ENCODE results near the gene GALNT1. TPM values are rescaled to one million over a fixed set of nuclear protein-coding genes. Genes with fewer than 3 reads are reported as not detected.

GALNT1 gene
- polyA plus RNA-seq, 4 donors: 18.4 to 178 (median 36.3) TPM

GRCh38 chr18:35753306-35753910 is 171.9 kb downstream of the GALNT1 start:
- H3K4me1 ChIP-seq (ENCODE audit: control insufficient read depth in 3 of 3, insufficient read depth in 2 of 3, low read depth in 1 of 3, low read length in 2 of 3): no peaks in the 10 kb centered on the region
- FAIRE-seq (no peak), DNase-seq (no peak)
- no peaks in the 10 kb centered on the region for H3K9me3 ChIP-seq (ENCODE audit: control insufficient read depth in 2 of 2, insufficient read depth in 1 of 2, low read depth in 1 of 2, low read length in 1 of 2)
- no peak overlapping the region for H3K4me3 ChIP-seq (ENCODE audit: low read depth in 1 of 3, low read length in 3 of 3)
- H3K27me3 ChIP-seq (ENCODE audit: control insufficient read depth in 3 of 3, insufficient read depth in 3 of 3, low read length in 3 of 3): peaks cover 0 to 3% (median 3%) of the 10 kb centered on the region in 3 donors
- no peaks in the 10 kb centered on the region for H3K36me3 ChIP-seq (ENCODE audit: control insufficient read depth in 3 of 3, insufficient read depth in 2 of 3, low read depth in 1 of 3, low read length in 3 of 3)
- no peak overlapping the region for H3K27ac ChIP-seq (ENCODE audit: low read depth in 1 of 3, low read length in 2 of 3)
- 77 to 89% (median 86%) methylated on average over 5 of the region's 5 CpGs for WGBS, 3 donors

- WGBS, 3 donors: 58 to 65% (median 60%) methylated on average over 4 of the region's 4 CpGs
- DNase-seq: no peak
- no peak for FAIRE-seq
- Histone ChIP-seq H3K4me3 (ENCODE audit: low read depth in 1 of 3, low read length in 3 of 3) (no peak overlapping the region), H3K36me3 (ENCODE audit: control insufficient read depth in 3 of 3, insufficient read depth in 2 of 3, low read depth in 1 of 3, low read length in 3 of 3) (no peaks in the 10 kb centered on the region), H3K27ac (ENCODE audit: low read depth in 1 of 3, low read length in 2 of 3) (no peak overlapping the region), H3K4me1 (ENCODE audit: control insufficient read depth in 3 of 3, insufficient read depth in 2 of 3, low read depth in 1 of 3, low read length in 2 of 3) (no peaks in the 10 kb centered on the region), H3K9me3 (ENCODE audit: control insufficient read depth in 2 of 2, insufficient read depth in 1 of 2, low read depth in 1 of 2, low read length in 1 of 2) (no peaks in the 10 kb centered on the region), H3K27me3 (ENCODE audit: control insufficient read depth in 3 of 3, insufficient read depth in 3 of 3, low read length in 3 of 3) (peaks cover 0 to 3% (median 3%) of the 10 kb centered on the region in 3 donors)
Measured at GRCh38 chr18:35754464-35754863, 172.9 kb downstream of the GALNT1 start.

GRCh38 chr18:35755369-35755768 is 173.8 kb downstream of the GALNT1 start:
- peaks cover 0 to 3% (median 3%) of the 10 kb centered on the region in 3 donors for H3K27me3 ChIP-seq (ENCODE audit: control insufficient read depth in 3 of 3, insufficient read depth in 3 of 3, low read length in 3 of 3)
- DNase-seq: no peak
- H3K9me3 ChIP-seq (ENCODE audit: control insufficient read depth in 2 of 2, insufficient read depth in 1 of 2, low read depth in 1 of 2, low read length in 1 of 2): no peaks in the 10 kb centered on the region

GRCh38 chr18:35756506-35757117 is 175.1 kb downstream of the GALNT1 start:
- FAIRE-seq (no peak), DNase-seq (peak; percentile 61)
- H3K27ac ChIP-seq (ENCODE audit: low read depth in 1 of 3, low read length in 2 of 3): no peak overlapping the region
- H3K9me3 ChIP-seq (ENCODE audit: control insufficient read depth in 2 of 2, insufficient read depth in 1 of 2, low read depth in 1 of 2, low read length in 1 of 2): no peaks in the 10 kb centered on the region
- no peaks in the 10 kb centered on the region for H3K36me3 ChIP-seq (ENCODE audit: control insufficient read depth in 3 of 3, insufficient read depth in 2 of 3, low read depth in 1 of 3, low read length in 3 of 3)
- no peak overlapping the region for H3K4me3 ChIP-seq (ENCODE audit: low read depth in 1 of 3, low read length in 3 of 3)
- 20 to 22% (median 21%) methylated on average over 5 of the region's 5 CpGs for WGBS, 3 donors
- no peaks in the 10 kb centered on the region for H3K4me1 ChIP-seq (ENCODE audit: control insufficient read depth in 3 of 3, insufficient read depth in 2 of 3, low read depth in 1 of 3, low read length in 2 of 3)
- peaks cover 0 to 3% (median 3%) of the 10 kb centered on the region in 3 donors for H3K27me3 ChIP-seq (ENCODE audit: control insufficient read depth in 3 of 3, insufficient read depth in 3 of 3, low read length in 3 of 3)

More at GRCh38 chr18:35755369-35755768, 173.8 kb downstream of the GALNT1 start:
- H3K27ac ChIP-seq (ENCODE audit: low read depth in 1 of 3, low read length in 2 of 3): no peak overlapping the region
- H3K4me3 ChIP-seq (ENCODE audit: low read depth in 1 of 3, low read length in 3 of 3): no peak overlapping the region
- no peaks in the 10 kb centered on the region for H3K36me3 ChIP-seq (ENCODE audit: control insufficient read depth in 3 of 3, insufficient read depth in 2 of 3, low read depth in 1 of 3, low read length in 3 of 3)
- no peak for FAIRE-seq
- H3K4me1 ChIP-seq (ENCODE audit: control insufficient read depth in 3 of 3, insufficient read depth in 2 of 3, low read depth in 1 of 3, low read length in 2 of 3): no peaks in the 10 kb centered on the region
- 67 to 77% (median 70%) methylated on average over 7 of the region's 7 CpGs for WGBS, 3 donors

Other genes with a start within 250 kb of the GALNT1 start
- 10 to 100 TPM; 13.5 to 47.8 (median 14.3) TPM for gene ZNF24, start 237.3 kb upstream of the GALNT1 start, polyA plus RNA-seq
- 1 to 10 TPM; 1.1 to 2.8 (median 2.3) TPM for gene ZNF396, start 204.4 kb upstream of the GALNT1 start, polyA plus RNA-seq
- 10 to 100 TPM; 33.1 to 37.0 (median 35.6) TPM for gene INO80C, start 83.8 kb upstream of the GALNT1 start, polyA plus RNA-seq

All from small intestine (tissue), 7 donors.